ENCODE measurements around the gene PTPN12. TPM values are rescaled to one million over a fixed set of nuclear protein-coding genes. Genes with fewer than 3 reads are reported as not detected.

The PTPN12 gene
- 83.1 TPM for total RNA-seq
- polyA plus RNA-seq (ENCODE audit: insufficient read depth, low read depth, low replicate concordance): 19.2 TPM
- long read RNA-seq, donor 1, partial matches to known transcripts: 6 of 8 reads
- long read RNA-seq, donor 1, other reads (novel, unspliced or antisense): 0 of 8 reads
- long read RNA-seq, donor 2, partial matches to known transcripts: 35 of 37 reads
- long read RNA-seq, donor 2, other reads (novel, unspliced or antisense): 0 of 37 reads
- long read RNA-seq, donor 3, partial matches to known transcripts: 21 of 22 reads
- long read RNA-seq, donor 3, other reads (novel, unspliced or antisense): 0 of 22 reads
- long read RNA-seq, donor 4, transcript PTPN12-201 (18 exons, 3,406 nt): major isoform, 5 of 16 reads
- long read RNA-seq, donor 4, partial matches to known transcripts: 11 of 16 reads
- long read RNA-seq, donor 4, other reads (novel, unspliced or antisense): 0 of 16 reads
- long read RNA-seq, donor 5: 0 reads
- long read RNA-seq, donor 6, partial matches to known transcripts: 0 of 3 reads
- long read RNA-seq, donor 6, other reads (novel, unspliced or antisense): 0 of 3 reads
- long read RNA-seq, donor 7, transcript PTPN12-201 (18 exons, 3,406 nt): major isoform, 8 of 25 reads
- long read RNA-seq, donor 7, partial matches to known transcripts: 8 of 25 reads
- long read RNA-seq, donor 7, other reads (novel, unspliced or antisense): 8 of 25 reads
- long read RNA-seq, donor 8, partial matches to known transcripts: 49 of 53 reads
- long read RNA-seq, donor 8, other reads (novel, unspliced or antisense): 0 of 53 reads
- long read RNA-seq, donor 9: 0 reads
- long read RNA-seq, donor 10, partial matches to known transcripts: 21 of 24 reads
- long read RNA-seq, donor 10, other reads (novel, unspliced or antisense): 0 of 24 reads

GRCh38 chr7:77537136-77537777 lies at the start of gene PTPN12:
Gene PTPN12, plus strand, starts transcription at chr7:77537295. Its CDS starts 252 bp downstream, at chr7:77537547.
- H3K9ac ChIP-seq (ENCODE audit: low read length in 3 of 3): peak within 1 kb of the TSS; percentile 93 to 100 (median 100)
- peak within 1 kb of the TSS; percentile 97 to 100 (median 99) for H3K4me3 ChIP-seq (ENCODE audit: low read length in 3 of 3)
- DNase-seq (peak in 2 of 5 donors; percentile 64 to 95), FAIRE-seq (no peak)
- peaks cover 0 to 8% (median 4%) of the 10 kb centered on the region in 3 donors for H3K4me1 ChIP-seq (ENCODE audit: control insufficient read depth in 2 of 3, insufficient read depth in 2 of 3, low read depth in 1 of 3, low read length in 3 of 3)
- TF ChIP-seq CTCF (IDR thresholded peaks at IDR 0.05; ENCODE audit: borderline replicate concordance, extremely low read depth, insufficient read depth): no peak
- intact Hi-C loops (cut with DNase I): no loop called here
- no peaks in the 10 kb centered on the region for H3K36me3 ChIP-seq (ENCODE audit: control insufficient read depth in 2 of 3, insufficient read depth in 3 of 3, low read length in 3 of 3)
- H3K27me3 ChIP-seq (ENCODE audit: control insufficient read depth, insufficient read depth, low read length): no peaks in the 10 kb centered on the region
- peak within 1 kb of the TSS; percentile 95 to 98 for H3K27ac ChIP-seq (ENCODE audit: low read depth in 2 of 2, low read length in 2 of 2)
- no peaks in the 10 kb centered on the region for H3K9me3 ChIP-seq (ENCODE audit: control insufficient read depth in 2 of 3, insufficient read depth in 1 of 3, low read length in 3 of 3)

DNA sequence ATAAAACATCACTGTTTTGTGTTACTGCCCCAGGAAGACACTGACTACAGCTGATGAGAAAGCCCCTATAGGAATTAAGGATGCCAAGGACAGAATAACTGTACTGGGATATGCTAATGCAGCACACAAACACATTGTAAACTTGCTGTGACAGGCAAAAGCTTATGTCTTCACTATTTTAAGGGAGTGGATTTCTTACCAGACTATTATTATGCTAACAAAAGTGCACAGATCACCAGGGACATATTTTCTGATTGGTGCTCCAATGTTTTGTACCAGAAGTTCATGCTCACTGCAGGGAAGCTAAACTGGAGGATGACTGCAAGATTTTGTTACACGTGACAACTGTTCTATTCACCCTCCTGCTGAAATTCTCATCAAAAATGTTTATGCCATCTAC lies 48.1 kb upstream of the PTPN12 start:
- FAIRE-seq (no peak), DNase-seq (no peak)
- H3K9ac ChIP-seq (ENCODE audit: low read length in 3 of 3): no peak overlapping the region
- no peaks in the 10 kb centered on the region for H3K36me3 ChIP-seq (ENCODE audit: control insufficient read depth in 2 of 3, insufficient read depth in 3 of 3, low read length in 3 of 3)
- no peaks in the 10 kb centered on the region for H3K27me3 ChIP-seq (ENCODE audit: control insufficient read depth, insufficient read depth, low read length)
- H3K27ac ChIP-seq (ENCODE audit: low read depth in 2 of 2, low read length in 2 of 2): no peak overlapping the region
- no peak overlapping the region for H3K4me3 ChIP-seq (ENCODE audit: low read length in 3 of 3)
- no peak for TF ChIP-seq CTCF (IDR thresholded peaks at IDR 0.05; ENCODE audit: borderline replicate concordance, extremely low read depth, insufficient read depth)
- H3K9me3 ChIP-seq (ENCODE audit: control insufficient read depth in 2 of 3, insufficient read depth in 1 of 3, low read length in 3 of 3): no peaks in the 10 kb centered on the region
- intact Hi-C loops (cut with DNase I): no loop called here
- H3K4me1 ChIP-seq (ENCODE audit: control insufficient read depth in 2 of 3, insufficient read depth in 2 of 3, low read depth in 1 of 3, low read length in 3 of 3): no peaks in the 10 kb centered on the region

DNA sequence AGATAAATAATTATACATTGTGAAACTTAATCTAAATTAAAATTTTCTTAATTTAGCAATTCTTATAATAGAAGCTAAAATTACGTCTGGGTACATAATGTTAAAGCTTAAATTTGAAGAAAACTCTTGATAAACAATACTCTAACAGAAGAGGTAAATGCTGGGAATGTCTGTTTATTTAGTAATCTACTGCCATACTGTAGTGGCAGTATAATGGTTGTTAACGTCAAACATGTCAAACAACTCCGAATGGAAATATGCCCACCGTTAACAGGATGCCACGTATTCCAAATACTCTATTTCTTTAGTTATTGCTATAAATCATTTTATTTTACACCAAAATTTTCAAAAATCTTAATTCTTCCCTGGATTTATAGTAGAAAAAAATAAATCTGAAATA lies 40.0 kb upstream of the PTPN12 start:
- Histone ChIP-seq H3K4me3 (ENCODE audit: low read length in 3 of 3) (no peak overlapping the region), H3K4me1 (ENCODE audit: control insufficient read depth in 2 of 3, insufficient read depth in 2 of 3, low read depth in 1 of 3, low read length in 3 of 3) (peaks cover 0 to 6% (median 0%) of the 10 kb centered on the region in 3 donors), H3K9ac (ENCODE audit: low read length in 3 of 3) (no peak overlapping the region), H3K27ac (ENCODE audit: low read depth in 2 of 2, low read length in 2 of 2) (no peak overlapping the region), H3K9me3 (ENCODE audit: control insufficient read depth in 2 of 3, insufficient read depth in 1 of 3, low read length in 3 of 3) (no peaks in the 10 kb centered on the region), H3K36me3 (ENCODE audit: control insufficient read depth in 2 of 3, insufficient read depth in 3 of 3, low read length in 3 of 3) (no peaks in the 10 kb centered on the region), H3K27me3 (ENCODE audit: control insufficient read depth, insufficient read depth, low read length) (no peaks in the 10 kb centered on the region)
- DNase-seq (no peak), FAIRE-seq (no peak)
- no peak for TF ChIP-seq CTCF (IDR thresholded peaks at IDR 0.05; ENCODE audit: borderline replicate concordance, extremely low read depth, insufficient read depth)
- intact Hi-C loops (cut with DNase I): no loop called here
